ENCODE measurements around the gene FBXL15. TPM values are rescaled to one million over a fixed set of nuclear protein-coding genes. Genes with fewer than 3 reads are reported as not detected.

Gene FBXL15
- total RNA-seq, 4 donors from 2014 or later: 12.5 to 17.9 (median 13.8) TPM

DNA sequence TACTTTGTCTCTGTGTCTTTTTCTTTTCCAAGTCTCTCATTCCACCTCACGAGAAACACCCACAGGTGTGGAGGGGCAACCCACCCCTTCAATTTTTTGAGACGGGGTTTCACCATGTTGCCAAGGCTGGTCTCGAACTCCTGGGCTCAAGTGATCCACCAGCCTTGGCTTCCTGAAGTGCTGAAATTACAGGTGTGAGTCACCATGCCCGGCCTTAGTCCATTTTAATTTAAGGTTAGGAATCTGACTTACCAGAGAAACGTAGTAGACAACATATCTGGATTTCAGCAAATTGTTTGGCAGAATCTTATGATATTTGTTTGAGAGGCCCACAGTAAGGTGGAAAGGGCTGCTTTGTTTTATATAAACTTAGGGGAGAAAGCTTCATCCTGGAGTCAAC is 28.3 kb upstream of the FBXL15 start:
- Histone ChIP-seq H3K9me3 (no peaks in the 10 kb centered on the region), H3K4me3 (no peak overlapping the region), H3K27me3 (no peaks in the 10 kb centered on the region), H3K27ac (no peak overlapping the region), H3K36me3 (no peaks in the 10 kb centered on the region), H3K4me1 (peaks cover 30% of the 10 kb centered on the region)
- 92% methylated on average over 5 of the region's 5 CpGs for WGBS
- no peak for DNase-seq (ENCODE audit: low spot score in 2 of 2)
- no peak for TF ChIP-seq EP300 (IDR thresholded peaks at IDR 0.05)
- TF ChIP-seq POLR2AphosphoS5 (IDR thresholded peaks at IDR 0.05): no peak
- TF ChIP-seq, protein P1, sequence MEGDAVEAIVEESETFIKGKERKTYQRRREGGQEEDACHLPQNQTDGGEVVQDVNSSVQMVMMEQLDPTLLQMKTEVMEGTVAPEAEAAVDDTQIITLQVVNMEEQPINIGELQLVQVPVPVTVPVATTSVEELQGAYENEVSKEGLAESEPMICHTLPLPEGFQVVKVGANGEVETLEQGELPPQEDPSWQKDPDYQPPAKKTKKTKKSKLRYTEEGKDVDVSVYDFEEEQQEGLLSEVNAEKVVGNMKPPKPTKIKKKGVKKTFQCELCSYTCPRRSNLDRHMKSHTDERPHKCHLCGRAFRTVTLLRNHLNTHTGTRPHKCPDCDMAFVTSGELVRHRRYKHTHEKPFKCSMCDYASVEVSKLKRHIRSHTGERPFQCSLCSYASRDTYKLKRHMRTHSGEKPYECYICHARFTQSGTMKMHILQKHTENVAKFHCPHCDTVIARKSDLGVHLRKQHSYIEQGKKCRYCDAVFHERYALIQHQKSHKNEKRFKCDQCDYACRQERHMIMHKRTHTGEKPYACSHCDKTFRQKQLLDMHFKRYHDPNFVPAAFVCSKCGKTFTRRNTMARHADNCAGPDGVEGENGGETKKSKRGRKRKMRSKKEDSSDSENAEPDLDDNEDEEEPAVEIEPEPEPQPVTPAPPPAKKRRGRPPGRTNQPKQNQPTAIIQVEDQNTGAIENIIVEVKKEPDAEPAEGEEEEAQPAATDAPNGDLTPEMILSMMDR (IDR thresholded peaks at IDR 0.05): no peak
- TF ChIP-seq POLR2A (IDR thresholded peaks at IDR 0.05): no peak

- Histone ChIP-seq H3K36me3 (no peaks in the 10 kb centered on the region), H3K4me3 (peak overlapping the region; percentile 84), H3K4me1 (peaks cover 38% of the 10 kb centered on the region), H3K9me3 (no peaks in the 10 kb centered on the region), H3K27ac (peak overlapping the region; percentile 94), H3K27me3 (no peaks in the 10 kb centered on the region)
- 47% methylated on average over 21 of the region's 30 CpGs for WGBS
- no peak for DNase-seq (ENCODE audit: low spot score in 2 of 2)
- TF ChIP-seq EP300 (IDR thresholded peaks at IDR 0.05): no peak
- no peak for TF ChIP-seq POLR2A (IDR thresholded peaks at IDR 0.05)
- TF ChIP-seq, protein P1 (IDR thresholded peaks at IDR 0.05): peak in 1 of 2 donors; percentile 96
- TF ChIP-seq POLR2AphosphoS5 (IDR thresholded peaks at IDR 0.05): no peak
These were observed 27.1 kb upstream of the FBXL15 start for GRCh38 chr10:102393411-102394078.

DNA sequence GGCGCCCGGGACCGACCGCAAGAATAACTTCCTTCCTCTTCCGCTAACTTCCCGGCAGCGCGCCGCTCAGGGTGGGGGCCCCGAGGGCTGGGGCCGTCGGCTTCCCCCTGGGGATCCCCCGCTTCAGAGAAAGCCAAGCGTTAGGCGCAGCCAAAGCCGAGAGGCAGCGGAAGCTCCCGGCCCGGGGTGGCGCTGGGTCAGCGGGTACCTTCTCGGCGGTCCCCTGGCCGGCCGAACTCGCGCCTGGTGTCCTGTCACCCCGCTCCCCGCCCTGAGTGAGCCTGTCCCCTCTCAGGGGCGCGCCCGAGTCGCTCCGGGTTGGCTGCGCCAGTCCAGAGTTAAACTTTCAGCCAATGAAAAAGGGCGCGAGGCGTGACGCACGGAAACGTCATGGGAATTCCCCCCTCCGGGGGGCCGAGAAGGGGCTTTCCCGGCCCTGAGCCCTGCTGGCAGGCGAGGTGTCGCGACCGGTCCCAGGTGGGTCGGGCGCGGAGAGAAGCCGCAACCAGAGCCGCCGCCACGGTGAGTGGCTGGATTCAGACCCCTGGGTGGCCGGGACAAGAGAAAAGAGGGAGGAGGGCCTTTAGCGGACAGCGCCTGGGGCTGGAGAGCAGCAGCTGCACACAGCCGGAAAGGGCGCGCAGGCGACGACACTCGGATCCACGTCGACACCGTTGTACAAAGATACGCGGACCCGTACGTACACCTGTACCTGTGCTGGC is 26.4 kb upstream of the FBXL15 start:
- no peaks in the 10 kb centered on the region for H3K9me3 ChIP-seq
- H3K27me3 ChIP-seq: no peaks in the 10 kb centered on the region
- DNase-seq (ENCODE audit: low spot score in 2 of 2): peak; percentile 98
- 0% methylated on average over 17 of the region's 71 CpGs for WGBS
- H3K36me3 ChIP-seq: no peaks in the 10 kb centered on the region
- peak overlapping the region; percentile 84 for H3K4me3 ChIP-seq
- peaks cover 45% of the 10 kb centered on the region for H3K4me1 ChIP-seq
- H3K27ac ChIP-seq: peak overlapping the region; percentile 94
- TF ChIP-seq POLR2A (IDR thresholded peaks at IDR 0.05) (peak; percentile 64 to 91), POLR2AphosphoS5 (IDR thresholded peaks at IDR 0.05) (peak; percentile 29 to 89 (median 72)), EP300 (IDR thresholded peaks at IDR 0.05) (no peak)
- TF ChIP-seq, protein P1 (IDR thresholded peaks at IDR 0.05): peak in 1 of 2 donors; percentile 90

DNA sequence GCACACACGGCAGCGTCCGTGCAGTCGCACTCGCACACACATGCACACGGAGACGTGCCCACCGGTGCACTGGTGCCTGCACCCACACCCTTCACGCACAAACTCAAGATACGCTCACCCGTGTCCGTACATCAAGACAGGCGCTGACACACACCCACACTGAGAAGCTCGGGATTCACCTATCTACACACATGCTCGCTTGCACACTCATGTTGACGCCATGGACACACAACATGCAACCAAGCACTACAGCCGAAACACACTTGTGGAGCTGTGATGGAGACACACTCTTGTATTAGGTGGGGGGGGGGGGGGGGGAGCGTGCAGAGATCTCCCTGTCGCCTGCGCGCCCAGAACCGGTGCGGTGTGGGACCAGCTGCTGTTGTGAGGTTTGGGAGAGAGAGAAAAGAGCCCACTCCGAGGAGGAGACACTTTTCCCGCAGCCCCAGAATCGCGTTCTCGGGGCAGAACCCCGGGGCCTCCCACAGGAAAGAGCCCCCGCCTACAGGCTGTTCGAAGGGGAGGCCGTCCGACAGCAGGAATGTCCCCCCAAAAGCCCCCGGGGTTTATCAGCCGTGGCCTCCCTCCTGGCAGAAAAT is 25.7 kb upstream of the FBXL15 start:
- Histone ChIP-seq H3K27me3 (no peaks in the 10 kb centered on the region), H3K27ac (peak overlapping the region; percentile 94), H3K36me3 (no peaks in the 10 kb centered on the region), H3K4me1 (peaks cover 51% of the 10 kb centered on the region), H3K9me3 (no peaks in the 10 kb centered on the region), H3K4me3 (peak overlapping the region; percentile 84)
- TF ChIP-seq, protein P1 (IDR thresholded peaks at IDR 0.05): no peak
- TF ChIP-seq POLR2A (IDR thresholded peaks at IDR 0.05) (no peak), EP300 (IDR thresholded peaks at IDR 0.05) (no peak), POLR2AphosphoS5 (IDR thresholded peaks at IDR 0.05) (no peak)
- WGBS: 0% methylated on average over 11 of the region's 35 CpGs
- DNase-seq (ENCODE audit: low spot score in 2 of 2): no peak
